Activated CD8-positive, alpha-beta T cell treated with anti-CD3 and anti-CD28 coated beads, Interleukin-2, amount 10 ng/mL, durations not matched to agents 7 days and 5 days (primary cell): ENCODE measurements around the gene MFSD1. TPM values are rescaled to one million over a fixed set of nuclear protein-coding genes. Genes with fewer than 3 reads are reported as not detected.

Experiments
- ATAC-seq: fragments of 150-1000 bp; cut with Tn5 transposase; one replicate; pipeline ENCODE4 v1.10.0; 2021; ENCODE audit warnings: moderate library complexity
- CTCF ChIA-PET: fragments of 350-600 bp; sonication (Branson Sonifier 250); formaldehyde crosslinking; loops from one replicate; lab custom pipeline; 2021; ENCODE audit warnings: antibody characterized with exemption; lab: Charles Lee
- POLR2A ChIA-PET: fragments of 350-600 bp; sonication (Branson Sonifier 250); formaldehyde crosslinking; loops from one replicate; lab custom pipeline; 2021; ENCODE audit warnings: antibody characterized with exemption; lab: Charles Lee
- DNase-seq: peaks from one replicate; pipeline ENCODE4 v3.0.0-alpha.2; 2020
- H3K27ac Mint-ChIP-seq: one replicate; pipeline ENCODE4 v1.8.0; 2021; ENCODE audit warnings: mild to moderate bottlenecking, mixed read lengths
- H3K27me3 Mint-ChIP-seq: one replicate; pipeline ENCODE4 v1.8.0; 2021; ENCODE audit warnings: low read depth, mixed read lengths
- H3K36me3 Mint-ChIP-seq: one replicate; pipeline ENCODE4 v1.8.0; 2021; ENCODE audit warnings: low read depth, mixed read lengths
- H3K4me1 Mint-ChIP-seq: one replicate; pipeline ENCODE4 v1.8.0; 2021; ENCODE audit warnings: low read depth, mixed read lengths
- H3K4me3 Mint-ChIP-seq: one replicate; pipeline ENCODE4 v1.8.0; 2021; ENCODE audit warnings: mild to moderate bottlenecking, mixed read lengths
- H3K9me3 Mint-ChIP-seq: one replicate; pipeline ENCODE4 v1.8.0; 2022; ENCODE audit warnings: mixed read lengths; ENCODE audit not compliant: insufficient read depth
- total RNA-seq, 2 experiments: library from RNA; stranded (reverse); gene quantifications; one replicate each; pipeline ENCODE4 v1.2.3, GENCODE V29; 2021

MFSD1 gene
- total RNA-seq, 2 experiments from 2014 or later = 22.2 to 24.1 TPM

GRCh38 chr3:158794206-158794605, 7.6 kb upstream of the MFSD1 start:
- Mint-ChIP-seq H3K36me3 (no peaks in the 10 kb centered on the region), H3K27me3 (peaks cover 9% of the 10 kb centered on the region), H3K4me1 (peaks cover 3% of the 10 kb centered on the region), H3K4me3 (no peak overlapping the region), H3K9me3 (no peaks in the 10 kb centered on the region), H3K27ac (no peak overlapping the region)
- POLR2A ChIA-PET = no interaction called here
- DNase-seq (no peak), ATAC-seq (no peak)
- CTCF ChIA-PET = interaction anchor here (1.0 to 3.7 kb wide), 14 partner anchors 11 to 501 kb away, joined by 3 to 26 read pairs (median 4); no protein-coding TSS in a partner anchor

DNA sequence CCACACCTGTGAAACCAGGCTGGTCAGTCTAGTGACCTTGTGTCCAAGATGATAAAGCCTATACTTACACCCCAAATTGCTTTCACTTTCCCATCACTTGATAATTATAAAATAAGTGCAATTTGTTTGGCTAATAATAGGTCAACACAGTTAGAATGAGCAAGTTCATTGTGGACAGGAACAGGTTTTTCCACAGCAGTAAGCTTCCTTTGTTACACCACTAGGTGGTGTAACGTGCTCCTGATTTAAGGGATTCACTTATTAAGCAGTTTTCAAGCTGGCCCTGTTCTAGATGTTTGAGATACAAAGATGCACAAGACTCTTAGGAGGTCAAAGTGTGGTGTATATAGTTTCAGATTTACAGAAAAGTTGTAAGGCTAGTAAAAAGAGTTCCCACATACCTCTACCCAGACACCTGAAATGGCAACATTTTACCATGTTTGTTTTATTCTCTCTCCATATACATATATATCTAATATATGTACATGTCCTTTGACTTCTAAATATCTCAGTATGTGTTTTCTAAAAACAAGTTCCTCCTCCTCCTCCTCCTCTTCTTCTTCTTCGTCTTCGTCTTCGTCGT, 6.8 kb upstream of the MFSD1 start:
- Mint-ChIP-seq H3K36me3 (no peaks in the 10 kb centered on the region), H3K27me3 (peaks cover 13% of the 10 kb centered on the region), H3K4me3 (no peak overlapping the region), H3K4me1 (peaks cover 3% of the 10 kb centered on the region), H3K27ac (no peak overlapping the region), H3K9me3 (no peaks in the 10 kb centered on the region)
- DNase-seq = no peak
- peak; percentile 61 for ATAC-seq
- POLR2A ChIA-PET = no interaction called here
- CTCF ChIA-PET = interaction anchor here (0.6 to 3.7 kb wide), 26 partner anchors 10 to 501 kb away, joined by 3 to 26 read pairs (median 4); partner anchors contain the start of gene LXN

- peaks cover 21% of the 10 kb centered on the region for H3K27me3 Mint-ChIP-seq
- POLR2A ChIA-PET = interaction anchor here (0.6 to 1.2 kb wide), 6 partner anchors 8 to 1627 kb away, joined by 3 to 4 read pairs (median 3); partner anchors contain the start of genes GFM1 and LXN
- H3K4me3 Mint-ChIP-seq = peak overlapping the region; percentile 88
- H3K36me3 Mint-ChIP-seq = peaks cover 3% of the 10 kb centered on the region
- no peaks in the 10 kb centered on the region for H3K9me3 Mint-ChIP-seq
- CTCF ChIA-PET = interaction anchor here (1.6 to 4.0 kb wide), 5 partner anchors 10 to 157 kb away, joined by 5 to 27 read pairs (median 16); partner anchors contain the start of gene GFM1
- DNase-seq (no peak), ATAC-seq (no peak)
- H3K27ac Mint-ChIP-seq = peak overlapping the region; percentile 86
- H3K4me1 Mint-ChIP-seq = peaks cover 24% of the 10 kb centered on the region
Measured at GRCh38 chr3:158801201-158801600, 653 bp upstream of the MFSD1 start.

DNA sequence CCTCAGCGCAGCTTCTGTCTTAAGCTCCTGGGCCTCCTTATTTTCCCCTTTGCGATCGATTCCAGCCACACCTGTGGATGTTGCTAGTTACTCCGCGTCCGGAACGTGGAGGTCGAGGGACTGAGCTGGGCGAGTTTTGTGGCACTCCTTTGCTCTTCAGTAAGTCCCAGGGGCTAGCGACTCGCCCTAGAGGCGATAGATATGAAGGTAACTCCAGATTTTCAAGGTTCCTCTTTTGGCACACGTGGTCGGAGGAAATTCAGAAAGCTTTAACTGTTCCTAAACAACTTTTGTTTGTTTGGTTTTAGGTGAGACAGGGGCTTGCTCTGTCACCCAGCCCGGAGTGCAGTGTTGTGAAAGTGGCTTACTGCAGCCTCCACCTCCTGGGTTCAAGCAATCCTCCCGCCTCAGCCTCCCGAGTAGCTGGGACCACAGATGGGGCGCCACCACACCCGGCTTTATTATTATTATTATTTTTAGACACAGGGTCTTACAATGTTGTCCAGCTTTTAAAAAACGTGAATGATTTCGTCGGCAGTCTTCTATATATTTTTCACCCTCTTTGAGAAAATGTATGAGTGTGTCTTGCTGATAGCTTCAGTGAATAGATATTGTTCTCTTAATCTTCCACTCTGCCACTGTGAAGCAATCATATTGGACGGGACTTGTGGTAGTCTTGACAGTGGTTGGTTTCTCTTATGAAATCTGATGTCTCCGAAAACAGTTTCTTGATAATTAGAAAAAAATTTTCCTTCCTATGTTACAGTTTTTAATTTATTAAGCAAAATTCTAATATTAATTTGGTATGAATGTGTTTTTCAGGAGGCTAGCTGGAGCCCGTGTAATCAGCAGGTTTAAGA, 785 bp downstream of the MFSD1 start:
- H3K36me3 Mint-ChIP-seq = peaks cover 3% of the 10 kb centered on the region
- peak overlapping the region; percentile 86 for H3K27ac Mint-ChIP-seq
- CTCF ChIA-PET = interaction anchor here (0.9 to 4.0 kb wide), 9 partner anchors 9 to 457 kb away, joined by 3 to 27 read pairs (median 5); partner anchors contain the start of gene GFM1
- peaks cover 24% of the 10 kb centered on the region for H3K4me1 Mint-ChIP-seq
- peaks cover 17% of the 10 kb centered on the region for H3K27me3 Mint-ChIP-seq
- H3K4me3 Mint-ChIP-seq = peak overlapping the region; percentile 88
- POLR2A ChIA-PET = interaction anchor here (0.5 to 1.2 kb wide), 3 partner anchors 10 to 174 kb away, joined by 3 read pairs; partner anchors contain the start of gene LXN
- ATAC-seq (peak; percentile 37), DNase-seq (peak; percentile 38)
- H3K9me3 Mint-ChIP-seq = no peaks in the 10 kb centered on the region

DNA sequence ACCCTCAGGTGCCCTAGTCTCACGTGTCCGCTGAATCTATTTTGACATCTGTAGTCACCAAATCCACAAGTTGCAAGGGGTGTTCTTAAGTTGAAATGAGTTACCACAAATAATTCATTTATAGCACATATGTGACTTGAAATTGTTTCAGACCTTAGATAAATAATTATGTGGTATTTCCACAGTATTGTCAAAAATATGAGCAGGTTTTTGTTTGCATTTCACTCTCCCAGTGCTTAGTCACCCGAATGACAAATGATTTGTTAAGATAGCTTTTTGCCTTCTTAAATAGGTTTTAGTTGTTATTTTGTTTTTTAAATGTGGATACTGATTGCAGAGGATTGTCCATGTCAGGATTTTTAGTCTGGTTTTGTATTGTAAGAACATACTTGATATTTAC, 2.6 kb downstream of the MFSD1 start:
- POLR2A ChIA-PET = interaction anchor here (0.7 kb wide), 1 partner anchor 83 kb away, joined by 3 read pairs; no protein-coding TSS in a partner anchor
- no peak overlapping the region for H3K4me3 Mint-ChIP-seq

DNA sequence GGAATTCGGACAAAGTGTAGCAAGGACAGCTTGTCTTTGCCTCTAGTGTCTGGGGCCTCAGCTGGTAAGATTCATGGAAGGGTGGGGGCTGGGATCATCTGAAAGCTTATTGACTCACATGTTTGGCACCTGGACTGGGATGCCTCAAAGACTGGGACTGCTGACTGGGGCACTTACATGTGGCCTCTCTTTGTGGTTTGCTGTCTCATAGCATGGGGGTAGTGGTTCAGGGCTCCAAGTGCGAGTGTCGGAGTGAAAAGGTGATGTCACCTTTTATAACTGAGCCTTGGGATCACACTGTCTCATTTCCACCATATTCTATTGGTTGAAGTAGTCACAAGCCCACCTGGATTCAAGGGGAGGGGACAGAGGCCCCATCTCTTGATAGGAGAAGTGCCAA, 6.8 kb downstream of the MFSD1 start:
- Mint-ChIP-seq H3K9me3 (no peaks in the 10 kb centered on the region), H3K4me3 (no peak overlapping the region), H3K27ac (peak overlapping the region; percentile 40), H3K36me3 (peaks cover 41% of the 10 kb centered on the region), H3K27me3 (no peaks in the 10 kb centered on the region), H3K4me1 (peaks cover 29% of the 10 kb centered on the region)
- peak; percentile 44 for ATAC-seq
- ChIA-PET CTCF (interaction anchor here (1.1 to 2.6 kb wide), 3 partner anchors 13 to 269 kb away, joined by 3 to 9 read pairs (median 6); no protein-coding TSS in a partner anchor), POLR2A (interaction anchor here (0.7 kb wide), 1 partner anchor 49 kb away, joined by 3 read pairs; no protein-coding TSS in a partner anchor)
- no peak for DNase-seq

More for the DNA sequence above, 2.6 kb downstream of the MFSD1 start:
- H3K4me1 Mint-ChIP-seq = peaks cover 40% of the 10 kb centered on the region
- no peak for DNase-seq
- H3K36me3 Mint-ChIP-seq = peaks cover 16% of the 10 kb centered on the region
- no peak for ATAC-seq
- no peak overlapping the region for H3K27ac Mint-ChIP-seq
- H3K27me3 Mint-ChIP-seq = peaks cover 10% of the 10 kb centered on the region
- no peaks in the 10 kb centered on the region for H3K9me3 Mint-ChIP-seq
- CTCF ChIA-PET = interaction anchor here (0.7 to 1.6 kb wide), 3 partner anchors 13 to 77 kb away, joined by 4 to 7 read pairs (median 5); no protein-coding TSS in a partner anchor

DNA sequence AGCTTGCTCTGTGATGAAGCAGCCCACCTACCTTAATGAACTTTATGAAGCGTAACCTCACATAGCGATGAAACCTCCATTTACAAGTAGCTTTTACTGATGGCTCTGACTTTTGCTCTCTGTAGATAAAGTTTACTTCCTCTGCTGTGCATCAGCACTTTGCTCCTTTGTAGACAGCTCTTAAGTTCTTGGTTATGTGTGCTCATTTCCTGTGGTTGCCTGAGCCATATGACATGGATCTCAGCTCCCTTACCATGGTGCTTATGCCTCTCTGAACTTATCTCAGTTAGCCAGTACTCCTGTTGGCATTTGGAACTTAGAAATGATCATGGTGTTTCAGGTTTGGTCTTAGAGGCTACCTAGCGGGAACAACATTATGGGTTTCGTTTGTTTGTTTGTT, 7.8 kb downstream of the MFSD1 start:
- CTCF ChIA-PET = interaction anchor here (0.9 to 2.1 kb wide), 6 partner anchors 9 to 82 kb away, joined by 3 to 12 read pairs (median 5); no protein-coding TSS in a partner anchor
- peak overlapping the region; percentile 76 for H3K27ac Mint-ChIP-seq
- H3K27me3 Mint-ChIP-seq = no peaks in the 10 kb centered on the region
- H3K4me1 Mint-ChIP-seq = peaks cover 26% of the 10 kb centered on the region
- no peak overlapping the region for H3K4me3 Mint-ChIP-seq
- POLR2A ChIA-PET = interaction anchor here (0.9 to 1.0 kb wide), 2 partner anchors 8 to 9 kb away, joined by 3 read pairs; partner anchors contain the start of gene MFSD1
- no peaks in the 10 kb centered on the region for H3K9me3 Mint-ChIP-seq
- peak; percentile 86 for ATAC-seq
- H3K36me3 Mint-ChIP-seq = peaks cover 46% of the 10 kb centered on the region
- DNase-seq = peak; percentile 51

- ATAC-seq (no peak), DNase-seq (no peak)
- peaks cover 23% of the 10 kb centered on the region for H3K4me1 Mint-ChIP-seq
- ChIA-PET CTCF (interaction anchor here (0.8 to 2.1 kb wide), 6 partner anchors 8 to 449 kb away, joined by 3 to 12 read pairs (median 4); no protein-coding TSS in a partner anchor), POLR2A (no interaction called here)
- H3K27me3 Mint-ChIP-seq = no peaks in the 10 kb centered on the region
- no peaks in the 10 kb centered on the region for H3K9me3 Mint-ChIP-seq
- peaks cover 44% of the 10 kb centered on the region for H3K36me3 Mint-ChIP-seq
- no peak overlapping the region for H3K4me3 Mint-ChIP-seq
- no peak overlapping the region for H3K27ac Mint-ChIP-seq
Measured at GRCh38 chr3:158810823-158811724, 9.2 kb downstream of the MFSD1 start.

- DNase-seq (no peak), ATAC-seq (no peak)
- H3K27ac Mint-ChIP-seq = no peak overlapping the region
- POLR2A ChIA-PET = no interaction called here
- H3K4me3 Mint-ChIP-seq = no peak overlapping the region
- H3K4me1 Mint-ChIP-seq = no peaks in the 10 kb centered on the region
- no peaks in the 10 kb centered on the region for H3K9me3 Mint-ChIP-seq
- H3K36me3 Mint-ChIP-seq = peaks cover 27% of the 10 kb centered on the region
- CTCF ChIA-PET = interaction anchor here (0.8 to 1.6 kb wide), 5 partner anchors 9 to 441 kb away, joined by 3 to 5 read pairs (median 4); no protein-coding TSS in a partner anchor
- no peaks in the 10 kb centered on the region for H3K27me3 Mint-ChIP-seq
Measured at GRCh38 chr3:158819282-158819681, 17.4 kb downstream of the MFSD1 start.

DNA sequence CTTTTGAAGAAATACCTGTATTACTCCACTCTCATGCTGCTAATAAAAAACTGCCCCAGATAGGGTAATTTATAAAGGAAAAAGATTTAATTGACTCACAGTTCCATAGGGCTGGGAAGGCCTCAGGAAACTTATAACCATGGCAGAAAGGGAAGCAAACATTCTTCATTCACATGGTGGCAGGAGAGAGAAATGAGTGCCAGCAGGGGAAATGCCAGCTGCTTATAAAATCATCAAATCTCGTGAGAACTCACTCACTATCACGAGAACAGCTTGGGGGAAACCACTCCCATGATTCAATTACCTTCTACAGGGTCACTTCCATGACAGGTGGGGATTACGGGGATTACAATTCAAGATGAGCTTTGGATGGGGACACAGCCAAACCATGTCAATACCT, 18.7 kb downstream of the MFSD1 start:
- H3K4me1 Mint-ChIP-seq = no peaks in the 10 kb centered on the region
- CTCF ChIA-PET = interaction anchor here (1.6 kb wide), 1 partner anchor 26 kb away, joined by 5 read pairs; no protein-coding TSS in a partner anchor

More for the DNA sequence above, 18.7 kb downstream of the MFSD1 start:
- H3K36me3 Mint-ChIP-seq = peaks cover 23% of the 10 kb centered on the region
- H3K9me3 Mint-ChIP-seq = no peaks in the 10 kb centered on the region
- no peak overlapping the region for H3K4me3 Mint-ChIP-seq
- ATAC-seq (no peak), DNase-seq (no peak)
- no peaks in the 10 kb centered on the region for H3K27me3 Mint-ChIP-seq
- POLR2A ChIA-PET = no interaction called here
- H3K27ac Mint-ChIP-seq = no peak overlapping the region
